ENCODE data around the gene FBXO8. TPM values are rescaled to one million over a fixed set of nuclear protein-coding genes. Genes with fewer than 3 reads are reported as not detected.

The FBXO8 gene
- total RNA-seq, 4 donors from 2014 or later, result 38.4 to 47.0 (median 42.5) TPM

GRCh38 chr4:174204164-174204831, 79.2 kb downstream of the FBXO8 start:
- no peak for DNase-seq
- intact Hi-C loops (cut with DNase I), result no loop called here
- H3K36me3 ChIP-seq, result no peaks in the 10 kb centered on the region
- H3K27me3 ChIP-seq, result peaks cover 5% of the 10 kb centered on the region
- no peaks in the 10 kb centered on the region for H3K4me1 ChIP-seq
- H3K4me3 ChIP-seq (replicated peaks in 1 of 3), result no peak overlapping the region
- 69% methylated on average over 9 of the region's 9 CpGs for WGBS, 2 donors
- H3K27ac ChIP-seq, result no peak overlapping the region
- no peaks in the 10 kb centered on the region for H3K9me3 ChIP-seq
- no peak for TF ChIP-seq CTCF (IDR thresholded peaks at IDR 0.05)
- no peak for TF ChIP-seq POLR2A (IDR thresholded peaks at IDR 0.05)

- Histone ChIP-seq H3K27me3 (peaks cover 5% of the 10 kb centered on the region), H3K9me3 (no peaks in the 10 kb centered on the region), H3K36me3 (no peaks in the 10 kb centered on the region), H3K4me1 (no peaks in the 10 kb centered on the region), H3K27ac (no peak overlapping the region), H3K4me3 (replicated peaks in 1 of 3) (no peak overlapping the region)
- WGBS, 2 donors, result 76 to 87% methylated on average over 2 of the region's 2 CpGs
- TF ChIP-seq POLR2A (IDR thresholded peaks at IDR 0.05) (no peak), CTCF (IDR thresholded peaks at IDR 0.05) (no peak)
- intact Hi-C loops (cut with DNase I), result no loop called here
- no peak for DNase-seq
These were observed 81.6 kb downstream of the FBXO8 start for GRCh38 chr4:174201871-174202270.

- no peaks in the 10 kb centered on the region for H3K9me3 ChIP-seq
- no peaks in the 10 kb centered on the region for H3K36me3 ChIP-seq
- peaks cover 5% of the 10 kb centered on the region for H3K27me3 ChIP-seq
- WGBS, 2 donors, result 54 to 67% methylated on average over 2 of the region's 2 CpGs
- no peaks in the 10 kb centered on the region for H3K4me1 ChIP-seq
- no peak for DNase-seq
- no peak overlapping the region for H3K4me3 ChIP-seq (replicated peaks in 1 of 3)
- intact Hi-C loops (cut with DNase I), result no loop called here
- H3K27ac ChIP-seq, result no peak overlapping the region
- no peak for TF ChIP-seq CTCF (IDR thresholded peaks at IDR 0.05)
- no peak for TF ChIP-seq POLR2A (IDR thresholded peaks at IDR 0.05)
These were observed 83.7 kb downstream of the FBXO8 start for GRCh38 chr4:174199735-174200134.

DNA sequence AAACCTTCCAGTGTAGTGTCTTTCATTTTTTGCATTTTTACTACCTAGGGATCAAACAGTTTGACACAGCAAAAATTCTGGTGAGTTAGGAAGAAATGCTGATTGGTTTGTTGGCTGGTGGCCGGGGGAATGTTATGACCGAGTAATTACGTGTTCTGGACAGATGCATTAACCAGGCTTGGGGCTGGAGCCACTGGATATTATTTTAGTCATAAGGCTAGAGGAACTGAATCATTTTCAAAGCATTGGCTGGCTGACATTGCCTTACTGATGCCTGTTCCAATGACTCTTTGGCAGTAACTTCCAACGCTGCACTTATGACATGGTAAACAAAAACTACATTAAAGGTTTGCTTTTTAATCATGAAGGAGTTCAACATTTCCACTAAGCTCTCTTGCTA, 84.6 kb downstream of the FBXO8 start:
- Histone ChIP-seq H3K36me3 (no peaks in the 10 kb centered on the region), H3K27me3 (peaks cover 5% of the 10 kb centered on the region), H3K4me3 (replicated peaks in 1 of 3) (no peak overlapping the region), H3K27ac (no peak overlapping the region), H3K4me1 (no peaks in the 10 kb centered on the region), H3K9me3 (no peaks in the 10 kb centered on the region)
- 52 to 71% methylated on average over 4 of the region's 4 CpGs for WGBS, 2 donors
- TF ChIP-seq POLR2A (IDR thresholded peaks at IDR 0.05), result no peak
- no peak for TF ChIP-seq CTCF (IDR thresholded peaks at IDR 0.05)
- no peak for DNase-seq
- intact Hi-C loops (cut with DNase I), result no loop called here

GRCh38 chr4:174198396-174198795, 85.1 kb downstream of the FBXO8 start:
- 95% methylated on average over 1 of the region's 1 CpG for WGBS, 2 donors
- Histone ChIP-seq H3K27ac (no peak overlapping the region), H3K4me1 (no peaks in the 10 kb centered on the region), H3K36me3 (no peaks in the 10 kb centered on the region), H3K4me3 (replicated peaks in 1 of 3) (no peak overlapping the region), H3K27me3 (peaks cover 5% of the 10 kb centered on the region), H3K9me3 (no peaks in the 10 kb centered on the region)
- no peak for DNase-seq
- intact Hi-C loops (cut with DNase I), result no loop called here
- TF ChIP-seq CTCF (IDR thresholded peaks at IDR 0.05), result no peak
- TF ChIP-seq POLR2A (IDR thresholded peaks at IDR 0.05), result no peak
